Stimulated activated memory B cell treated with anti-CD40 and anti-IgM and Interleukin-4, amounts not matched to agents 10 μg/mL and 1 μg/mL and 100 μg/mL, for 72 hours (primary cell): Measurements from ENCODE around the gene TMED10.
"Not testable (repeated sequence)": the region's sequence is repeated elsewhere in the genome, so short reads cannot be mapped to it uniquely, and the experiment has no call there.

Experiments used
- ATAC-seq: fragments of 150-1000 bp; cut with Tn5 transposase; 2 replicates; pipeline ENCODE4 v1.10.0; 2021
- H3K27ac Mint-ChIP-seq: one replicate; pipeline ENCODE4 v1.8.0; 2022; ENCODE audit warnings: mild to moderate bottlenecking, mixed read lengths
- H3K27me3 Mint-ChIP-seq: one replicate; pipeline ENCODE4 v1.8.0; 2022; ENCODE audit warnings: mixed read lengths
- H3K36me3 Mint-ChIP-seq: one replicate; pipeline ENCODE4 v1.8.0; 2022; ENCODE audit warnings: mixed read lengths
- H3K4me1 Mint-ChIP-seq: one replicate; pipeline ENCODE4 v1.8.0; 2022; ENCODE audit warnings: mixed read lengths
- H3K4me3 Mint-ChIP-seq: one replicate; pipeline ENCODE4 v1.8.0; 2022; ENCODE audit warnings: mild to moderate bottlenecking, moderate library complexity, mixed read lengths
- H3K9me3 Mint-ChIP-seq: one replicate; pipeline ENCODE4 v1.8.0; 2022; ENCODE audit warnings: mixed read lengths

TMED10 gene

DNA sequence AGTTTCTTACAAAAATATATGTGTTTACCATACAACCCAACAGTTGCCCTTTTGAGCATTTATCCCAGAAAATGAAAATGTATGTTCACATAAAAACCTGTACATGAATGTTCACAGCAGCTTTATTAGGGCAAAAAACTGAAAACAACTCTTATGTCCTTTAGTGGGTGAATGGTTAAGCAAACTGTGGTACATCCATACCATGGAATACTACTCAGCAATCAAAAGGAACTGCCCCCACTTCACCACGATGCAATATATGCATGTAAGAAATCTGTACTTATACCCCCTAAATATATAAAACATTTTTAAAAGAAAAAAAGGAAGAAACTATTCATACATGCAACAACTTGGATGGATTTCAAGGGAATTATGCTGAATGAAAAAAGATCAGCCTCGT, 42.8 kb downstream of the TMED10 start:
- peaks cover 31% of the 10 kb centered on the region for H3K36me3 Mint-ChIP-seq
- no peaks in the 10 kb centered on the region for H3K27me3 Mint-ChIP-seq
- H3K4me3 Mint-ChIP-seq = no peak overlapping the region
- no peak for ATAC-seq
- H3K9me3 Mint-ChIP-seq = no peaks in the 10 kb centered on the region
- H3K4me1 Mint-ChIP-seq = peaks cover 11% of the 10 kb centered on the region
- no peak overlapping the region for H3K27ac Mint-ChIP-seq

DNA sequence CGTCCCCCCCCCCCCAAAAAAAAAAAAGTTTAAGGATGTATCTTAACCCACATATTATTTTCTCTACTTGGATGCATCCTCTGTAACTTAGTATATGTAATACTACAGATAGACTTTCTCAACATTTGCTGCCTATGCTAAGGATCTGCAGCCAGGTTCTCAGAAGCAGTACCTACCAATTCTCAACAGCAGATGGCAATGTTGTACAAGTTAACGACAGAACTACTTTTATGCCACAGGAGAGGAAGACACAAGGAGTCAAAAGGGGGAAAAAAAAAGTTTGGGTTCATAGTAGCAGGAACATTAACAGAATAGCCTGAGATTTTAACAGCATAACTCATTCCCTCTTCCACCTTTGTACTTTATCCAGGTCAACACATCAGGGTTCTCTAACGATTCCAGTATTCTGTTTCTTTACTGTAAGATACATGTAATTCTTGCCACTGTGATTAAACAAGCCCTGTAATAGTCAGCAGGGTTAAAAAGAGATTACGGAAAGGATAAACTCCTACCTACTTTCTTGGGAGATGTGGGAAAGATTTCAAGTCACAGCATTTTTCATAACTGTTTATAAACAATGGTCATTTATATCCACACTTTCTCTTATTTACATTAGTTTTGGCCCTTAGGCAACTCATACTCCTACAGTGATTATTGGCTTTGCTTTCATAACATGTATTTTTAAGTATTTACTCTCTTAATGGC, 43.9 kb downstream of the TMED10 start:
- ATAC-seq = peak; percentile 68

DNA sequence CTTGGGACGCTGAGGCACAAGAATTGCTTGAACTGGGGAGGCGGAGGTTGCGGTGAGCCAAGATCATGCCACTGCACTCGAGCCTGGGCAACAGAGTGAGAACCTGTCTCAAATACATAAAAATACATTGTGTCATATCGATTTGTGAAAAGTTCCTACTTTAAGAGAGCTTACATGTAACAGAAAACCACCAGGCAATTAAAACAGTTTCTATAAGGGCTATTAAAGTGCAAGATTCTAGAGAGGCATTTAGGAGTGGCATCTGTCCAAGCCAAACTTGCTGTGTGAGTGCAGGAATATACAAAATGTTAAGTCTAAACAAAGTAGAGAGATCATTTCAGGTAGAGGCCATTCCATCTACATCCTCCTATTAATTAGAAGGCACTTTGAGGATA, 47.8 kb downstream of the TMED10 start:
- no peak for ATAC-seq
- no peaks in the 10 kb centered on the region for H3K27me3 Mint-ChIP-seq
- H3K36me3 Mint-ChIP-seq = peaks cover 16% of the 10 kb centered on the region
- H3K4me3 Mint-ChIP-seq = peak overlapping the region; percentile 29
- peaks cover 45% of the 10 kb centered on the region for H3K4me1 Mint-ChIP-seq
- H3K9me3 Mint-ChIP-seq = no peaks in the 10 kb centered on the region
- no peak overlapping the region for H3K27ac Mint-ChIP-seq

More for the DNA sequence above, 43.9 kb downstream of the TMED10 start:
- H3K27me3 Mint-ChIP-seq = no peaks in the 10 kb centered on the region
- no peak overlapping the region for H3K4me3 Mint-ChIP-seq
- no peak overlapping the region for H3K27ac Mint-ChIP-seq
- H3K36me3 Mint-ChIP-seq = peaks cover 30% of the 10 kb centered on the region
- H3K4me1 Mint-ChIP-seq = peaks cover 11% of the 10 kb centered on the region
- no peaks in the 10 kb centered on the region for H3K9me3 Mint-ChIP-seq

DNA sequence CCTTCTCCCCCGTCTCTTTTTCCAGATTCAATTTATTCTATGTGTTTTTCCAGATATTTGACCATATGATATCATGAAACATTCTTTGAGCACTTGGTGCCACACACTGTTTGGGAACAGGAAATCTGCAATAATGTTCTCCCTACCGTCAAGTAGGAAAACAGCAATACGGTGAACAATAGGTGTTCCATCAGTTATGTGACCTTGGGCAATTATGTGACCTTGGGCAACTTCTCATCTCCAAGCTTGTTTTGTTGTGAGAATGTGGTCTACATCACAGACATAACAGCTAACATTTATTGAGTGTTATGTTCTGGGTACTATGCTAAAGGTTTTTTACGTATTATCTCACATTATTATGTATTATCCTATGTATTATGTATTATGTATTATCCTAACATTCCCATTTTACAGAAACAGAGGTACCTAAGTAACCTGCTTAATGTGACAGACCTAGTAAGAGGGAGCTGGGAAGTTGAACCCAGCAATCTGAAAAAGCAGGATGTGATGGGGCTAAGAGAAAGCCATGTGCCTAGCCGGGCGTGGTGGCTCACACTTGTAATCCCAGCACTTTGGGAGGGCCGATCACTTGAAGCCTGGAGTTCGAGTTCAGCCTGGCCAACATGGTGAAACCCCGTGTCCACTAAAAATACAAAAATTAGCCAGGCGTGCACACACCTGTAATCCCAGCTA, 48.4 kb downstream of the TMED10 start:
- Mint-ChIP-seq H3K27me3 (no peaks in the 10 kb centered on the region), H3K36me3 (peaks cover 11% of the 10 kb centered on the region), H3K4me3 (peak overlapping the region; percentile 92), H3K4me1 (peaks cover 45% of the 10 kb centered on the region), H3K27ac (peak overlapping the region; percentile 98), H3K9me3 (no peaks in the 10 kb centered on the region)
- ATAC-seq = no peak

DNA sequence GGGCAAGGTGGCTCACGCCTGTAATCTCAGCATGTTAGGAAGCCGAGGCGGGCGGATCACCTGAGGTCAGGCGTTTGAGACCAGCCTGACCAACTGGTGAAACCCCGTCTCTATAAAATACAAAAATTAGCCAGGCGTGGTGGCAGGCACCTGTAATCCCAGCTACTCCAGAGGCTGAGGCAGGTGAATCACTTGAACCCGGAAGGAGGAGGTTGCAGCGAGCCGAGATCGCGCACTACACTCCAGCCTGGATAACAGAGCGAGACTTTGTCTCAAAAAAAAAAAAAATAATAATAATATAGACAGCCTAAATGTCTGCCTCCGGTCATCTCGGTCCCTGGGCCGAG, 49.0 kb downstream of the TMED10 start:
- H3K9me3 Mint-ChIP-seq, H3K27me3 Mint-ChIP-seq, ATAC-seq: not testable (repeated sequence)
- Mint-ChIP-seq H3K36me3 (peaks cover 10% of the 10 kb centered on the region), H3K4me3 (peak overlapping the region; percentile 92), H3K27ac (peak overlapping the region; percentile 98), H3K4me1 (peaks cover 45% of the 10 kb centered on the region)

DNA sequence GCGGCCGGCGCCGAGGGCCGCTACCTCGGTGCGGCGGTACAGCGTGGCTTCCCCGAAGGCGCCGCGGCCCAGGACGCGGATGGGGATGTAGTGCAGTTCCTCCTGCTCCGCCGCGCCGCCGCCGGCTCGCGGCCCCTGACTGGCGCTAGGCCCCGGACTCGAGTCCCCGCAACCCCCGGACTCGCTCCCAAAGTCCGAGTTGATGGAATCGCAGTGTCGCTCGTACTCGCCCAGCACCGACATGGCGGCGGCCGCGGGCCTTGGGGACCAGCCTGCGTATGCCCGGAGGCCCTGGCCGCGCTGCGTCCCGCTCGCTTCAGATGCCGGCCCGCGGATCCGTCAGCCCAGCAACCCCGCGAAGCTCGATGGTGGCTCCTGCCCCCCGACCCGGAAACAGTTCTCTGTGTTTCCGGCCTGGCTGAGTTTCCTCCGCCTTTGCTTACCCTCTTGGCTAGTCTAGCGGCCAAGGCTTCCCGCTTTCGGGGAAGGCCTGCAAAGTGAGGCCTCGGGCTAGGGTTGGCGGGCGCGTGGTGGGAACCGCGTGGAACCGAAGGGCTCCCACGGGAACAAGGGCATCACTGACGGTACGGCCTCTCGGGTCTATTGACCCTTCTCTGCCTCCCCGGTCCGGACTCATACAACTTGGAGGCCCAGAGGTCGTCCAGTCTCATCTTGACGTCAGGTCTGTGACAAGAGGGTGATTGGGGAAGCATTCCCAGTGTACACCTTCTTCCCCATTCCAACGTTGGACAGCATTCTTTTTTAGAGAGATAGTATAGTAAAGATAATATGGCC, 49.5 kb downstream of the TMED10 start, which contains the start of gene NEK9:
Gene NEK9 (minus strand): TSS at position 370 of the 795 bp plus-strand sequence. CDS start 127 bp downstream, at position 243.
- H3K4me3 Mint-ChIP-seq = peak within 1 kb of the TSS; percentile 92
- H3K36me3 Mint-ChIP-seq = peaks cover 13% of the 10 kb centered on the region
- peak within 1 kb of the TSS; percentile 98 for H3K27ac Mint-ChIP-seq
- no peaks in the 10 kb centered on the region for H3K9me3 Mint-ChIP-seq
- ATAC-seq = peak; percentile 98
- peaks cover 45% of the 10 kb centered on the region for H3K4me1 Mint-ChIP-seq
- H3K27me3 Mint-ChIP-seq = no peaks in the 10 kb centered on the region

DNA sequence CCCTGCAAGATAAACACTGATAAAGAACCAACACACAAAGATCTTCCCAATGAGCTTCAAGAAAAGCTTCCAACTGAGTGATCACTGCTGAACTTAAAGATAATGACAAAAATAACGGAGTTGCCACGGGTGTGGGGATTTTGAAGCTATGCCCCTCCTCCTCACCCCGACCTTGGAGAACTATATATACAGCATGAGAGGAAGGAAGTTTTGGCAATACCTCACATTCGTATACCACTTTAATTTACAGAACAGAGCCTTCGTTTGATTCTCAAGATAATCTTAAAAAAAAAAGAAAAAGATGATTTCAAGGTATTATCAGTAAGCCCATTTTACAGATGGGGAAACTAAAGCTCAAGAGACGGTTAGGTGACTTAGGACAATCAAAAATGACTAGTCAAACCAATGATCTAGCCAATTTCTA, 50.3 kb downstream of the TMED10 start:
- Mint-ChIP-seq H3K9me3 (no peaks in the 10 kb centered on the region), H3K27ac (peak overlapping the region; percentile 98), H3K36me3 (peaks cover 17% of the 10 kb centered on the region), H3K4me1 (peaks cover 45% of the 10 kb centered on the region), H3K27me3 (no peaks in the 10 kb centered on the region), H3K4me3 (peak overlapping the region; percentile 92)
- ATAC-seq = no peak

DNA sequence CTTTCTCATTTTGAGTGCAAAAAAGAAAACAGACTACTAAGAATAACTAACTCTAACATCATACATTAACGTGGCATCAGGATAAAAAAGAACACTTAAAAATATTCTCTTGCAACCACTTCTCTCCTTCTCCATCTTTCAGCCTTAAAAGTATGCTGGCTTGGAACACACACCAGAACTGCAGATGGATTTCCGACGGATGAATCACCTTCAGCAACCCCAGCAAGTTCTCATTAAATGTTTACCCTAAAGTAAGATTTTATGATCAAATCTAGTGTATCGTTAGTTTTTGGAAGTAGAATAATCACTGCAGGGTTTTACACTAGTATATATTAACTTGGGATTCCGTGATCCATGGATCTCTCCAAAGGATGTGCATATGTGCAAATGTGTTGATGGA, 50.8 kb downstream of the TMED10 start:
- no peak for ATAC-seq
- peak overlapping the region; percentile 92 for H3K4me3 Mint-ChIP-seq
- H3K4me1 Mint-ChIP-seq = peaks cover 46% of the 10 kb centered on the region
- no peaks in the 10 kb centered on the region for H3K9me3 Mint-ChIP-seq
- peak overlapping the region; percentile 98 for H3K27ac Mint-ChIP-seq
- H3K27me3 Mint-ChIP-seq = no peaks in the 10 kb centered on the region
- peaks cover 21% of the 10 kb centered on the region for H3K36me3 Mint-ChIP-seq

DNA sequence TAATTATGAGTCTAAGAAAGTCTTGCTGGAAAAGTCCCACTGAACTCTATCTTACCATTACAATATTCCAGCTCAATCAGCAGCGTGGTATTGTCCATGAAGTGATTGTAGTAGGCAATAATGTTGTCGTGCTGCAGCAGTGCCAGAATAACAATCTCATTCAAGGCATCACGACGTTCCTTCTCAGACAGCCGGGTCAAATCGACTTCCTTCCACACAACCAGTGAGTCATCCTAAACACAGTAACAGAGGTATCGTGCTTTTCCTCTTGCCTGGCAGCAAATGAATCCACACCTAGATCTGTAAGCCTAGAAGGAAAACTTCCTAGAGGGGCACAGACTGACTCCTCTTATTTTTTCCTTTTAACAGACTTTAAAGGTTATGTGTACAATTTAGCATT, 52.4 kb downstream of the TMED10 start:
- Mint-ChIP-seq H3K36me3 (peaks cover 27% of the 10 kb centered on the region), H3K27ac (peak overlapping the region; percentile 19), H3K4me1 (peaks cover 51% of the 10 kb centered on the region), H3K9me3 (no peaks in the 10 kb centered on the region), H3K27me3 (no peaks in the 10 kb centered on the region), H3K4me3 (no peak overlapping the region)
- ATAC-seq = no peak

DNA sequence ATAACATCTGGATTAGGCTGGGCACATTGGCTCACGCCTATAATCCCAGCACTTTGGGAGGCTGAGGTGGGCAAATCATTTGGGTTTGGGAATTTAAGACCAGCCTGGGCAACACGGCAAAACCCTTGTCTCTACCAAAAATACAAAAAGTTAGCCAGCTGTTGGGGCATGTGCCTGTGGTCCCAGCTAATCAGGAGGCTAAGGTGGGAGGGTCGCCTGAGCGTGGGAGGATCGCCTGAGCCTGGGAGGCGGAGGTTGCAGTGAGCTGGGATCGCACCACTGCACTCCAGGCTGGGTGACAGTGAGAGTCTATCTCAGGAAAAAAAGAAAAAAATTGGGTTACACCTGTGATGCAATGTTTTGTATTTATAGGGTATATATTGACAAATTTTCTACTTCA, 54.9 kb downstream of the TMED10 start:
- Mint-ChIP-seq H3K36me3 (peaks cover 28% of the 10 kb centered on the region), H3K9me3 (no peaks in the 10 kb centered on the region)

DNA sequence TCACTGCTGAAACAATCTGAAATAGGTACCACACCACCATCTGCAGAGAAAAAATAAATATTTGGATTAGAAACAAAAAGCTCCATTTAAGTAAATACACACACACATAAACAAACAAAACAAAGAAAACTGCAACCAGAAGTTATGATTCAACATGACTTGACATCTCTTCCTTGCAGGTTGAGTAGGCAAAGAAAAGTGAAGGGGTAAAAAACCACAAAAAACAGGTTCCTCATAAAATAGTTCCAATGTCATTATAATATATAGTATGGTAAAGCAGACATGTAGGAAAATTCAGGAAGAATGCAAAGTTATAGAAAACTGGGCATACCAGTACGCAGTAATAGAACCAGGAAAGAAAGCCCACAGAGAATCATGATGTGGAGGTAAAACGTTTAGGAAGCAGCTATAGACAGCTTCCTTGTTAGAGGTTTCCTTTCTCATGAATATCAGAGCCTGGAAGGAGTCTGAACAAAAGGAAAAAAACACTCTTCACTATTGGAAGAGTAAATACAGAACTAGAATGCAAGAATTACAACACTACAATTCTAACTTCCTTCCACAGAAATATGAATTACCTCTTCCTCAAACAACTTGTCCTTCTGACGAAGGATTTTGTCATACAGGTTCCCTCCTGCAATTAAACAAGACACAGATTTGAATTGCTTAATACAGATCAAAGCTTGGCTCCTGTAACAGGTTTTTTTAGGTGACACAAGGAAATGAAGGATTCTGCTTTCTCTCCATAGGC, 55.7 kb downstream of the TMED10 start:
- Mint-ChIP-seq H3K36me3 (peaks cover 28% of the 10 kb centered on the region), H3K4me1 (peaks cover 26% of the 10 kb centered on the region), H3K27ac (peak overlapping the region; percentile 35), H3K4me3 (no peak overlapping the region), H3K27me3 (no peaks in the 10 kb centered on the region), H3K9me3 (no peaks in the 10 kb centered on the region)
- ATAC-seq = no peak

More for the DNA sequence above, 54.9 kb downstream of the TMED10 start:
- no peak overlapping the region for H3K4me3 Mint-ChIP-seq
- H3K27ac Mint-ChIP-seq = no peak overlapping the region
- no peaks in the 10 kb centered on the region for H3K27me3 Mint-ChIP-seq
- ATAC-seq = no peak
- H3K4me1 Mint-ChIP-seq = peaks cover 33% of the 10 kb centered on the region

DNA sequence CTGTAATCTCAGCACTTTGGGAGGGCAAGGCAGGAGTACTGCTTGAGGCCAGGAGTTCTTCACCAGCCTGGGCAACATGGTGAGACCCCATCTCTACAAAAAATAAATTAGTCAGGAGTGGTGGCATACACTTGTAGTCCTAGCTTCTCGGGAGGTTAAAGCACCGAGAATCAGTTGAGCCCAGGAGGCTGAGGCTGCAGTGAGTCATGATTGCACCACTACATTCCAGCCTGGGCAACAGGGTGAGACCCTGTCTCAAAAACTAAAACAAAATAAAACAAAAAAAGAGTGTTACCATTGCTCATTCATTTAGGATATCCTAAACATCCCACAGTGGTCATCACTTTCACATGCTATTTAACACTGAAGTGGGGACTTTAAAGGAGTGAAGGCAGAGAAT, 57.4 kb downstream of the TMED10 start:
- Mint-ChIP-seq H3K4me3 (no peak overlapping the region), H3K27me3 (no peaks in the 10 kb centered on the region), H3K4me1 (peaks cover 11% of the 10 kb centered on the region), H3K36me3 (peaks cover 35% of the 10 kb centered on the region), H3K27ac (no peak overlapping the region), H3K9me3 (no peaks in the 10 kb centered on the region)
- ATAC-seq = no peak

DNA sequence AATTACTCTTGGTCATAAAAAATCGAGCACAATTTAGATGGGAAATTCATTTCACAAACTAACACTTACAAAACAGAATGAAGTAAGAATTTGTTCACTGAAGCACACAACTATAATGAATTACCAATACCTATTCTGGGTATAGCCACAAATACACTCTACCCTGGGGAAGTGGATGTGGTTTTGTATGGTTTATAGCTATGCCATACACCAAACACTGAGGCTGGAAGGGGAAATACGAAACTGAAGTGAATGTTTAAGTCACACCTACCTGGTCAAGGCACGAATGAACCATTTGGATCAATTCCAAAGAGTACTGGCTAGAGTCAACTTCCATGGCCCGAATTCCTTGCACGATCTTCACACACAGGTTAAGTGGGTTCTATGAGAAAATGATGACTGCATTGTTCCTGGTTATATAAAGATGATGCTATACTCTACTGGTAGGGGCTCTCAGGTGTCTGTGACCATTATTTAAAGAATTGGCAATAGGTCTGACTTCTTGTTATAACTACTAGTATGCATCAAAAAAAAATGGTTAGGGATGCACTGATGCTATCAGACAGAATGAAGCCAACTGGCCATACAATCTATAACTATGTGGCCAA, 62.4 kb downstream of the TMED10 start:
- Mint-ChIP-seq H3K4me3 (no peak overlapping the region), H3K4me1 (no peaks in the 10 kb centered on the region), H3K9me3 (no peaks in the 10 kb centered on the region), H3K27ac (no peak overlapping the region), H3K27me3 (no peaks in the 10 kb centered on the region), H3K36me3 (peaks cover 59% of the 10 kb centered on the region)
- no peak for ATAC-seq

DNA sequence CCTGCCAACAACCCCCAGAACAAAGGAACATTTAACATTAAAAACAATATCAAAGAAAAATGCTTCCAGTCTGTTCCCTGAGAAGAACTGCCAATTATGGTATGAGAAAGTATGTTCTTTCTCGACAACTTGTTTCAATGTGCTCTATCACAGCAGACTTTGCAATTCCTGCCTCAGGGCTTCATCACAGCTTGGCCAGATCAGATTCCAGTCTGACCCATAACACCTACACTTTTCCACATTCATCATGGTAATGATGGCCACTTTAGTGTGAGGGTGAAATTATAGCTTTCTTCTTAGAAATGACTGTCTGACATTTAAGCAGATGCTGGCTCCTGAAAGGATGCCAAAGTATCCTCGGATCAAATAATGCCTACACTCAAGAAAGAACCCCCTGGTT, 66.5 kb downstream of the TMED10 start:
- Mint-ChIP-seq H3K4me3 (no peak overlapping the region), H3K36me3 (peaks cover 82% of the 10 kb centered on the region), H3K9me3 (no peaks in the 10 kb centered on the region), H3K27me3 (no peaks in the 10 kb centered on the region), H3K27ac (no peak overlapping the region), H3K4me1 (no peaks in the 10 kb centered on the region)
- no peak for ATAC-seq
